ENCODE results near the gene CCM2.

DNA sequence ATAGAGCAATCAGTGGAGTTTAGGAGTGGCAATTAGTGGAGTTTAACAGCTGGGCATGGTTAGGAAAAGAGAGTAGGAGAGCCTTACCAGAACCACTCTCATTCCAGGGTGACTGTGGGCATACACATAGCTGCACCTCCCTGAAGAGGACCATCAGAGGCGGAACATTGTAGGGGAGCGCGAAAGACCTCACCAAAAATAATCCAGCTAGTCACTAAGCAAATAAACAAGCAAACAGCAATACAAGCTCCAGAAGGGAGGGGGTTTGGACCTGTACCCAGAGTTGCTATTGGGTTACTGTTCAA, 92.9 kb downstream of the CCM2 start:
- TF ChIP-seq EZH2 (IDR thresholded peaks at IDR 0.05; ENCODE audit: borderline replicate concordance, low read length): no peak
- TF ChIP-seq, protein P1, sequence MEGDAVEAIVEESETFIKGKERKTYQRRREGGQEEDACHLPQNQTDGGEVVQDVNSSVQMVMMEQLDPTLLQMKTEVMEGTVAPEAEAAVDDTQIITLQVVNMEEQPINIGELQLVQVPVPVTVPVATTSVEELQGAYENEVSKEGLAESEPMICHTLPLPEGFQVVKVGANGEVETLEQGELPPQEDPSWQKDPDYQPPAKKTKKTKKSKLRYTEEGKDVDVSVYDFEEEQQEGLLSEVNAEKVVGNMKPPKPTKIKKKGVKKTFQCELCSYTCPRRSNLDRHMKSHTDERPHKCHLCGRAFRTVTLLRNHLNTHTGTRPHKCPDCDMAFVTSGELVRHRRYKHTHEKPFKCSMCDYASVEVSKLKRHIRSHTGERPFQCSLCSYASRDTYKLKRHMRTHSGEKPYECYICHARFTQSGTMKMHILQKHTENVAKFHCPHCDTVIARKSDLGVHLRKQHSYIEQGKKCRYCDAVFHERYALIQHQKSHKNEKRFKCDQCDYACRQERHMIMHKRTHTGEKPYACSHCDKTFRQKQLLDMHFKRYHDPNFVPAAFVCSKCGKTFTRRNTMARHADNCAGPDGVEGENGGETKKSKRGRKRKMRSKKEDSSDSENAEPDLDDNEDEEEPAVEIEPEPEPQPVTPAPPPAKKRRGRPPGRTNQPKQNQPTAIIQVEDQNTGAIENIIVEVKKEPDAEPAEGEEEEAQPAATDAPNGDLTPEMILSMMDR (conservative IDR thresholded peaks at IDR 0.05 in 1 of 2, IDR thresholded peaks at IDR 0.05 in 1 of 2; ENCODE audit: extremely low read depth in 1 of 2, insufficient read depth in 1 of 2, low read depth in 1 of 2, low read length in 2 of 2): no peak

Measured in mammary epithelial cell (primary cell).